ENCODE measurements around the gene HSD17B1. TPM values are rescaled to one million over a fixed set of nuclear protein-coding genes. Genes with fewer than 3 reads are reported as not detected.

The HSD17B1 gene
- total RNA-seq, 4 donors from 2014 or later: 0.41 to 2.2 (median 0.95) TPM; not detected in 1

DNA sequence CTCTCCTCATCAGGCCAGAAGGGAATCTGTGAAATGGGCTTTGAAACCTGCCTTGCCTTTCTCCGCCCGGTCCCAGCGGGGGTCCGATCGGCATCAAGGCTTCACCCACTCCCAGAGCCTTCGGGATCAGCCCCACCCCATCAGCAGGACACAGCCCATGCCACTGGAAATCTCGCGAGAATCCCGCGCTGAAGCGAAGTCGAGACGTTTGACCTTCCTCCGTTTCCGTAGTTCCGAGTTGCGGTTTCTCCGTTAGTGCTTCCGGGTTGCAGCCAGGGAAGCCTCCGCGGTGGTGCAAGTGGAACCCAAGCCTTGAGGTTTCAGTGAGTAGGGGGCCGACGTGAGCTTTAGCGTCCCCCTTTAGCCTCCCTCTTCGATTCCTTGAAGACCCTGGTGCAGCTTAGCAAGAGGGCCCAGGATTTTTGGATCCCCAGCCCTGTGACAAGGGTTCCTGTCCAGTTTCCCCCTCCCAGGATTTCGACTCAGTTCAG lies 9.2 kb downstream of the HSD17B1 start, which contains the start of gene COASY:
TSS of gene COASY (plus strand) at position 252 of the 491 bp plus-strand sequence. CDS start 475 bp downstream, outside the sequence.
- Histone ChIP-seq H3K4me3 (peak within 1 kb of the TSS; percentile 66 to 92 (median 85)), H3K27ac (peak within 1 kb of the TSS; percentile 88 to 93 (median 92)), H3K4me1 (peaks cover 18 to 52% (median 41%) of the 10 kb centered on the region in 4 donors), H3K27me3 (no peaks in the 10 kb centered on the region), H3K36me3 (peaks cover 0 to 6% (median 0%) of the 10 kb centered on the region in 4 donors), H3K9me3 (no peaks in the 10 kb centered on the region)
- peak; percentile 98 for DNase-seq
- in situ Hi-C loops (cut with MboI; ENCODE audit: low pct_ligation_motif_present in 1 of 4, low pct_unique_long_range_greater_than_20kb in 1 of 4, low sequenced_read_pairs in 3 of 4) (no loop called here), intact Hi-C loops (cut with DNase I; ENCODE audit: low total_unique reads) (no loop called here)
- TF ChIP-seq POLR2A (IDR thresholded peaks at IDR 0.05): peak; percentile 79
- TF ChIP-seq POLR2AphosphoS5 (IDR thresholded peaks at IDR 0.05): peak; percentile 79 to 94 (median 92)
- TF ChIP-seq EP300 (IDR thresholded peaks at IDR 0.05; ENCODE audit: low read depth): no peak
- 1% methylated on average over 26 of the region's 26 CpGs; no CpG with 5 or more reads in 1 of the 2 donors for WGBS, 2 donors (ENCODE audit: low coverage in 1 of 2)

DNA sequence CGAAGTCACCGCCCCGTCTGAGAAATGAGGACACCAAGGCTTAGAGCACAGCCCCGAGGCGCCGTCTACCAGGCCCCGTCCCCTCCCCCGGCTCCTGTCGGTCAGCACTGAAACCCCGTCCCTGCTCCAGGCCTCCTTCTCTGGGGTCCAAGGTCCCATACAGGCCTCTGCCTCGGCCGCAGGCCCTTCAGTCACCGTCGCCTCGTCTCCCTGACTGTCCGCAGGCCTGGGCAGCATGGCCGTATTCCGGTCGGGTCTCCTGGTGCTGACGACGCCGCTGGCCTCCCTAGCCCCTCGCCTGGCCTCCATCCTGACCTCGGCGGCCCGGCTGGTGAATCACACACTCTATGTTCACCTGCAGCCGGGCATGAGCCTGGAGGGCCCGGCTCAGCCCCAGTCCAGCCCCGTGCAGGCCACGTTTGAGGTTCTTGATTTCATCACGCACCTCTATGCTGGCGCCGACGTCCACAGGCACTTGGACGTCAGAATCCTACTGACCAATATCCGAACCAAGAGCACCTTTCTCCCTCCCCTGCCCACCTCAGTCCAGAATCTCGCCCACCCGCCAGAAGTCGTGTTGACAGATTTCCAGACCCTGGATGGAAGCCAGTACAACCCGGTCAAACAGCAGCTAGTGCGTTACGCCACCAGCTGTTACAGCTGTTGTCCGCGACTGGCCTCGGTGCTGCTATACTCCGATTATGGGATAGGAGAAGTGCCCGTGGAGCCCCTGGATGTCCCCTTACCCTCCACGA lies 9.8 kb downstream of the HSD17B1 start:
- Histone ChIP-seq H3K4me3 (peak overlapping the region; percentile 66 to 92 (median 85)), H3K27ac (peak overlapping the region; percentile 88 to 93 (median 92)), H3K4me1 (peaks cover 18 to 54% (median 42%) of the 10 kb centered on the region in 4 donors), H3K9me3 (no peaks in the 10 kb centered on the region), H3K36me3 (peaks cover 0 to 6% (median 0%) of the 10 kb centered on the region in 4 donors), H3K27me3 (no peaks in the 10 kb centered on the region)
- TF ChIP-seq, protein P1, sequence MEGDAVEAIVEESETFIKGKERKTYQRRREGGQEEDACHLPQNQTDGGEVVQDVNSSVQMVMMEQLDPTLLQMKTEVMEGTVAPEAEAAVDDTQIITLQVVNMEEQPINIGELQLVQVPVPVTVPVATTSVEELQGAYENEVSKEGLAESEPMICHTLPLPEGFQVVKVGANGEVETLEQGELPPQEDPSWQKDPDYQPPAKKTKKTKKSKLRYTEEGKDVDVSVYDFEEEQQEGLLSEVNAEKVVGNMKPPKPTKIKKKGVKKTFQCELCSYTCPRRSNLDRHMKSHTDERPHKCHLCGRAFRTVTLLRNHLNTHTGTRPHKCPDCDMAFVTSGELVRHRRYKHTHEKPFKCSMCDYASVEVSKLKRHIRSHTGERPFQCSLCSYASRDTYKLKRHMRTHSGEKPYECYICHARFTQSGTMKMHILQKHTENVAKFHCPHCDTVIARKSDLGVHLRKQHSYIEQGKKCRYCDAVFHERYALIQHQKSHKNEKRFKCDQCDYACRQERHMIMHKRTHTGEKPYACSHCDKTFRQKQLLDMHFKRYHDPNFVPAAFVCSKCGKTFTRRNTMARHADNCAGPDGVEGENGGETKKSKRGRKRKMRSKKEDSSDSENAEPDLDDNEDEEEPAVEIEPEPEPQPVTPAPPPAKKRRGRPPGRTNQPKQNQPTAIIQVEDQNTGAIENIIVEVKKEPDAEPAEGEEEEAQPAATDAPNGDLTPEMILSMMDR (IDR thresholded peaks at IDR 0.05): no peak
- TF ChIP-seq POLR2AphosphoS5 (IDR thresholded peaks at IDR 0.05) (no peak), POLR2A (IDR thresholded peaks at IDR 0.05) (no peak), EP300 (IDR thresholded peaks at IDR 0.05; ENCODE audit: low read depth) (no peak)
- DNase-seq: peak; percentile 39
- intact Hi-C loops (cut with DNase I; ENCODE audit: low total_unique reads) (no loop called here), in situ Hi-C loops (cut with MboI; ENCODE audit: low pct_ligation_motif_present in 1 of 4, low pct_unique_long_range_greater_than_20kb in 1 of 4, low sequenced_read_pairs in 3 of 4) (no loop called here)
- 7% methylated on average over 37 of the region's 48 CpGs; no CpG with 5 or more reads in 1 of the 2 donors for WGBS, 2 donors (ENCODE audit: low coverage in 1 of 2)

DNA sequence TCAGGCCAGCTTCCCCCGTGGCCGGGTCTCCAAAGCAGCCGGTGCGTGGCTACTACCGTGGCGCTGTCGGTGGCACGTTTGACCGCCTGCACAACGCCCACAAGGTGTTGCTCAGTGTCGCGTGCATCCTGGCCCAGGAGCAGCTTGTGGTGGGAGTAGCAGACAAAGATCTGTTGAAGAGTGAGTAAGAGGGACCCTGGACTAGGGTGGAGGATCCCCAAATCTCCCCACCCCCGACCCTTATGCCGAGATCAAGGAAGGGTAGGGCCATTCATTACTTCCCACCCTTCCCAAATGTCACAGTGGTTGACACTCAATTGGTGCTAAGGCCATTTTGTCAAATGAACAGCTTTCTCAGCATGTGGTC lies 10.4 kb downstream of the HSD17B1 start:
- WGBS, 2 donors (ENCODE audit: low coverage in 1 of 2): 40% methylated on average over 14 of the region's 14 CpGs; no CpG with 5 or more reads in 1 of the 2 donors
- in situ Hi-C loops (cut with MboI; ENCODE audit: low pct_ligation_motif_present in 1 of 4, low pct_unique_long_range_greater_than_20kb in 1 of 4, low sequenced_read_pairs in 3 of 4): no loop called here
- intact Hi-C loops (cut with DNase I; ENCODE audit: low total_unique reads): no loop called here
- Histone ChIP-seq H3K9me3 (no peaks in the 10 kb centered on the region), H3K27me3 (no peaks in the 10 kb centered on the region), H3K27ac (peak overlapping the region; percentile 88 to 93 (median 92)), H3K4me1 (peaks cover 18 to 59% (median 48%) of the 10 kb centered on the region in 4 donors), H3K4me3 (peak overlapping the region in 3 of 4 donors; percentile 66 to 92 (median 86)), H3K36me3 (peaks cover 0 to 6% (median 0%) of the 10 kb centered on the region in 4 donors)
- no peak for DNase-seq
- no peak for TF ChIP-seq POLR2A (IDR thresholded peaks at IDR 0.05)
- no peak for TF ChIP-seq POLR2AphosphoS5 (IDR thresholded peaks at IDR 0.05)
- TF ChIP-seq, protein P1 (IDR thresholded peaks at IDR 0.05): no peak

DNA sequence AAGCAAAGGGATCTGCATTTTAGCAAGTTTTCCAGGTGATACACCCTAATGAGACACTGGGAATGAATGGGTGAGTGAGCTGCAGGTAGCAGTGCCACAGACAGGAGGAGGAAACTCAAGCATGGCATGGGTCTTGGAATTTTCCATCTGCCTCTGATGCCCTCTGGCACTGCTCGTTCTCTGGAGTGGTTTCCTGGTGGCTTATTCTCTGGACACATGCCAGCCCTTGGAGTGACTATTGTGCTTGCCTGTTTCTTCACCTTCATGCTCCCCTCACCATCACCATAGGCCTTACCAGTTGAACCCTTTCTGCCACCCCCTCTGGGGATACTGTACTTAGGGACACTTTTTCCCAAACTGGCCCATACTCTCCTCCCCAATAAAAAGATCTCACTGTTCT lies 10.8 kb downstream of the HSD17B1 start:
- no peaks in the 10 kb centered on the region for H3K9me3 ChIP-seq
- WGBS, 2 donors (ENCODE audit: low coverage in 1 of 2): 32 to 33% methylated on average over 1 of the region's 1 CpG
- H3K27ac ChIP-seq: peak overlapping the region in 3 of 4 donors; percentile 88 to 93 (median 92)
- H3K4me1 ChIP-seq: peaks cover 18 to 62% (median 52%) of the 10 kb centered on the region in 4 donors
- TF ChIP-seq EP300 (IDR thresholded peaks at IDR 0.05; ENCODE audit: low read depth) (no peak), POLR2AphosphoS5 (IDR thresholded peaks at IDR 0.05) (no peak), POLR2A (IDR thresholded peaks at IDR 0.05) (no peak)
- TF ChIP-seq, protein P1 (IDR thresholded peaks at IDR 0.05): no peak
- intact Hi-C loops (cut with DNase I; ENCODE audit: low total_unique reads): no loop called here
- peaks cover 0 to 6% (median under 1%) of the 10 kb centered on the region in 4 donors for H3K36me3 ChIP-seq
- H3K27me3 ChIP-seq: no peaks in the 10 kb centered on the region
- in situ Hi-C loops (cut with MboI; ENCODE audit: low pct_ligation_motif_present in 1 of 4, low pct_unique_long_range_greater_than_20kb in 1 of 4, low sequenced_read_pairs in 3 of 4): no loop called here
- peak; percentile 40 for DNase-seq
- peak overlapping the region in 2 of 4 donors; percentile 66 to 92 for H3K4me3 ChIP-seq
